ENCODE measurements around the gene PIAS4.

DNA sequence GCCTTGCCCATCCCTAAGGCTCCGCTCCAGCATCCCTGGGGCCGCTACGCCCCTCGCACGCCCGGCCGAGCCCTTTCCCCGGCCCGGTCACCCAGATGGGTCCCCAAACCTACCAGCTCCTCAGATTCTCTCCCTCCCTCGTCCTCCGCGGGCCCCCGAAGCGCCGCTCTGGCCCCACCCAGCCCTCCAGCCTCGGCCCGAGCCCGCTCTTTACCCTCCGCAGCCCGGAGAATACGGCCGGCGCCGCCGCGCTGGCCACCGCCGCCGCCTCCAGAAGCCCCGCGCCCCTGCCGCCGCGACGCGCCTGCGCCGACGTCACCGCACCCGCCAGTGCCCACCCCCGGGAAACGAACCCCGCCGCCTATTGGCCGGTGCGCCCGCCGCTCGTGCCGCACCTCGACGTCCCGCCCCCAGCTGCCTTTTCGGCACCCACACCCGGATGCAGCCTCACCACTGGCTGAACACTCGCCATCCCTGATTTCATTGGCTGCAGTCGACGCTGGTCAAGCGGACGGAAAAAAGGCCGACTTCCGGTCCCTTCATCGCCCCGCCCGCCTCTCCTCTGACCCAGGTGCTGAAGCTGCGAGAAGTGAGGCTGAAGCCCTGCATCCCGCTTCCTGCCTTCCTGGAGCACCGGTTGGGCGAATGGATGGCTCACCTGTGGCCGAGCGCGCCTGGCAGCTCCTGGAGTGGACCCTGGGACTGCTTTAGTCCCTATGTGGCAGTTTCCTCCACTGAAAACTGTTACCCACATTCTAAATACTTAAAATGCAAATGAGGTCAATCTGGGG, 36.5 kb upstream of the PIAS4 start, which contains the start of gene DAPK3:
- TF ChIP-seq, protein P1, sequence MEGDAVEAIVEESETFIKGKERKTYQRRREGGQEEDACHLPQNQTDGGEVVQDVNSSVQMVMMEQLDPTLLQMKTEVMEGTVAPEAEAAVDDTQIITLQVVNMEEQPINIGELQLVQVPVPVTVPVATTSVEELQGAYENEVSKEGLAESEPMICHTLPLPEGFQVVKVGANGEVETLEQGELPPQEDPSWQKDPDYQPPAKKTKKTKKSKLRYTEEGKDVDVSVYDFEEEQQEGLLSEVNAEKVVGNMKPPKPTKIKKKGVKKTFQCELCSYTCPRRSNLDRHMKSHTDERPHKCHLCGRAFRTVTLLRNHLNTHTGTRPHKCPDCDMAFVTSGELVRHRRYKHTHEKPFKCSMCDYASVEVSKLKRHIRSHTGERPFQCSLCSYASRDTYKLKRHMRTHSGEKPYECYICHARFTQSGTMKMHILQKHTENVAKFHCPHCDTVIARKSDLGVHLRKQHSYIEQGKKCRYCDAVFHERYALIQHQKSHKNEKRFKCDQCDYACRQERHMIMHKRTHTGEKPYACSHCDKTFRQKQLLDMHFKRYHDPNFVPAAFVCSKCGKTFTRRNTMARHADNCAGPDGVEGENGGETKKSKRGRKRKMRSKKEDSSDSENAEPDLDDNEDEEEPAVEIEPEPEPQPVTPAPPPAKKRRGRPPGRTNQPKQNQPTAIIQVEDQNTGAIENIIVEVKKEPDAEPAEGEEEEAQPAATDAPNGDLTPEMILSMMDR (IDR thresholded peaks at IDR 0.05): peak in 2 of 7 experiments; percentile 37 to 42
- peak; percentile 80 to 95 (median 86) for TF ChIP-seq POLR2A (IDR thresholded peaks at IDR 0.05)

All from body of pancreas (tissue), 4 donors.